ENCODE measurements around the gene ABCB11. TPM values are rescaled to one million over a fixed set of nuclear protein-coding genes. Genes with fewer than 3 reads are reported as not detected.

ABCB11 gene
- total RNA-seq, 1 experiment from 2014 or later = not detected

DNA sequence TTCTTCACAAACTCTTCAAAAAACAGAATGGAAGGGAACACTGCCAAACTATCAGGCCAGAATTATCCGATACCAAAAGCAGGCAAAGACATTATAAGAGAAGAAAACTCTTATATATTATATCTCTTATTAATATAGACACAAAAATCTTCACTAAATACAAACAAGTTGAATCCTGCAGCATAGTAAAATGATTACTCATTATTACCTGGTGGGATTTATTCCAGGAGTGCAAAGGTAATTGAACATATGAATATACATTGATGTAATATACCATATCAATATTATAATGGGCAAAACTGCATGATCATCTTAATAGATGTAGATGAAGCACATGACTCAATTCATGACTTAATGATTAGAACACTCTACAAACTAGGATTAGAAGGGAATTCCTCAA is 25.1 kb downstream of the ABCB11 start:
- H3K27ac ChIP-seq (ENCODE audit: low read depth, low read length, poor library complexity, severe bottlenecking) = no peak overlapping the region
- H3K4me3 ChIP-seq (ENCODE audit: low read depth, low read length, poor library complexity, severe bottlenecking) = no peak overlapping the region
- TF ChIP-seq, protein P1, sequence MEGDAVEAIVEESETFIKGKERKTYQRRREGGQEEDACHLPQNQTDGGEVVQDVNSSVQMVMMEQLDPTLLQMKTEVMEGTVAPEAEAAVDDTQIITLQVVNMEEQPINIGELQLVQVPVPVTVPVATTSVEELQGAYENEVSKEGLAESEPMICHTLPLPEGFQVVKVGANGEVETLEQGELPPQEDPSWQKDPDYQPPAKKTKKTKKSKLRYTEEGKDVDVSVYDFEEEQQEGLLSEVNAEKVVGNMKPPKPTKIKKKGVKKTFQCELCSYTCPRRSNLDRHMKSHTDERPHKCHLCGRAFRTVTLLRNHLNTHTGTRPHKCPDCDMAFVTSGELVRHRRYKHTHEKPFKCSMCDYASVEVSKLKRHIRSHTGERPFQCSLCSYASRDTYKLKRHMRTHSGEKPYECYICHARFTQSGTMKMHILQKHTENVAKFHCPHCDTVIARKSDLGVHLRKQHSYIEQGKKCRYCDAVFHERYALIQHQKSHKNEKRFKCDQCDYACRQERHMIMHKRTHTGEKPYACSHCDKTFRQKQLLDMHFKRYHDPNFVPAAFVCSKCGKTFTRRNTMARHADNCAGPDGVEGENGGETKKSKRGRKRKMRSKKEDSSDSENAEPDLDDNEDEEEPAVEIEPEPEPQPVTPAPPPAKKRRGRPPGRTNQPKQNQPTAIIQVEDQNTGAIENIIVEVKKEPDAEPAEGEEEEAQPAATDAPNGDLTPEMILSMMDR (conservative IDR thresholded peaks at IDR 0.05; ENCODE audit: low read depth, low read length) = no peak
- TF ChIP-seq EZH2 (IDR thresholded peaks at IDR 0.05; ENCODE audit: borderline replicate concordance, low read depth, low read length, poor library complexity, severe bottlenecking) = no peak
- ChIA-PET POLR2A (ENCODE audit: low non-redundant PET) (no interaction called here), CTCF (no interaction called here)
- H3K36me3 ChIP-seq (ENCODE audit: insufficient read depth, low read length, poor library complexity, severe bottlenecking) = no peaks in the 10 kb centered on the region
- H3K27me3 ChIP-seq (replicated peaks; ENCODE audit: insufficient read depth, low read depth, low read length, poor library complexity) = no peaks in the 10 kb centered on the region
- no peaks in the 10 kb centered on the region for H3K4me1 ChIP-seq (ENCODE audit: insufficient read depth, low read length, poor library complexity, severe bottlenecking)
- no peaks in the 10 kb centered on the region for H3K9me3 ChIP-seq (ENCODE audit: low read depth, low read length, poor library complexity, severe bottlenecking)
- BruUV-seq (replicated peaks) = no TSS peak
- DNase-seq (ENCODE audit: low spot score) = no peak
- intact Hi-C loops (cut with micrococcal nuclease; ENCODE audit: unreplicated experiment) = no loop called here

DNA sequence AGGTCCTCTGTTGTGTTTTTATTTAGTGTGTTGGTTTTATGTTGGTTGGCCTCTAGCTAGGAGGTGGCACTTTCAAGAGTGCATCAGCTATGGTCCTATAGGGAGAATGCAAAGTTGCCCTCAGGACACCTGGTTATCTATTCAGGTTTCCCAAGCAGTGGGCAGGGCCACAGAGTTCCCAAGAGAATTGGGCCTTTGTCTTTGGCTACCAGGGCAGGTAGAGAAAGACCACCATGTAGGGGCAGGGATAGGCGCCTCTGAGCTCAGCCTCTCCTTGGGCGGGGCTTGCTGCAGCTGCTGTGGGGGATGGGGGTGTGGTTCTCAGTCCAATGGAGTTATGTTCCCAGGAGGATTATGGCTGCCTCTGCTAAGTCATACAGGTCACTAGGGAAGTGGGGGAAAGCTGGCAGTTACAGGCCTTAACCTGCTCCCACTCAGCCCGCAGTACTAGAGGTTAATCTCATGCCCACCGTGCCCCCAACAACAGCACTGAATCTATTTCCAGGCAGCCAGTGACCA is 26.0 kb downstream of the ABCB11 start:
- H3K27ac ChIP-seq (ENCODE audit: low read depth, low read length, poor library complexity, severe bottlenecking) = no peak overlapping the region
- DNase-seq (ENCODE audit: low spot score) = no peak
- no peaks in the 10 kb centered on the region for H3K36me3 ChIP-seq (ENCODE audit: insufficient read depth, low read length, poor library complexity, severe bottlenecking)
- H3K4me1 ChIP-seq (ENCODE audit: insufficient read depth, low read length, poor library complexity, severe bottlenecking) = no peaks in the 10 kb centered on the region
- TF ChIP-seq EZH2 (IDR thresholded peaks at IDR 0.05; ENCODE audit: borderline replicate concordance, low read depth, low read length, poor library complexity, severe bottlenecking) = no peak
- TF ChIP-seq, protein P1 (conservative IDR thresholded peaks at IDR 0.05; ENCODE audit: low read depth, low read length) = no peak
- no peaks in the 10 kb centered on the region for H3K27me3 ChIP-seq (replicated peaks; ENCODE audit: insufficient read depth, low read depth, low read length, poor library complexity)
- no peaks in the 10 kb centered on the region for H3K9me3 ChIP-seq (ENCODE audit: low read depth, low read length, poor library complexity, severe bottlenecking)
- intact Hi-C loops (cut with micrococcal nuclease; ENCODE audit: unreplicated experiment) = no loop called here
- BruUV-seq (replicated peaks) = no TSS peak
- CTCF ChIA-PET = no interaction called here
- POLR2A ChIA-PET (ENCODE audit: low non-redundant PET) = no interaction called here
- H3K4me3 ChIP-seq (ENCODE audit: low read depth, low read length, poor library complexity, severe bottlenecking) = no peak overlapping the region

DNA sequence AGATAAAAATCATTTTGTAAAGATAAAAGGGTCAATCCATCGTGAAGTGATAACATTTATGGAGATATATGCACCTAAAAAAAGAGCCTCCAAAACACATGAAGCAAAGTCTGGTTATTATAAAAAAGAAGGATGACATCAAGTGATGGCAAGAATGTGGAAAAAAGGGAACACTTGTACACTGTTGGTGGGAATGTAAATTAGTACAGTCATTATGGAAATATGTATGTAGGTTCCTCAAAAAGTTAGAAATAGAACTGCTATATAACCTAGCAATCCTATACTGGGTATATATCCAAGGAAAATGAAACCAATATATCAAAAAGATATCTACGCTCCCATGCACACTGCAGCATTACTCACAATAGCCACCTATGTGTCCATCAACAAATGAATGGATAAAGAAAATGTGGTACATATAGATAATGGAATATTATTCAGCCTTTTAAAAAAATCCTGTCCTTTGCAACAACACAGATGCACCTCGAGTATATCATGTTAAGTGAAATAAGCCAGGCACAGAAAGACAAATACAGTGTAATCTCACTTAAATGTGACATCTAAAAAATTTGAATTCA is 28.9 kb downstream of the ABCB11 start:
- Histone ChIP-seq H3K4me1 (ENCODE audit: insufficient read depth, low read length, poor library complexity, severe bottlenecking) (no peaks in the 10 kb centered on the region), H3K27ac (ENCODE audit: low read depth, low read length, poor library complexity, severe bottlenecking) (no peak overlapping the region), H3K4me3 (ENCODE audit: low read depth, low read length, poor library complexity, severe bottlenecking) (no peak overlapping the region), H3K36me3 (ENCODE audit: insufficient read depth, low read length, poor library complexity, severe bottlenecking) (no peaks in the 10 kb centered on the region), H3K9me3 (ENCODE audit: low read depth, low read length, poor library complexity, severe bottlenecking) (no peaks in the 10 kb centered on the region), H3K27me3 (replicated peaks; ENCODE audit: insufficient read depth, low read depth, low read length, poor library complexity) (no peaks in the 10 kb centered on the region)
- no peak for DNase-seq (ENCODE audit: low spot score)
- TF ChIP-seq, protein P1 (conservative IDR thresholded peaks at IDR 0.05; ENCODE audit: low read depth, low read length) = no peak
- TF ChIP-seq EZH2 (IDR thresholded peaks at IDR 0.05; ENCODE audit: borderline replicate concordance, low read depth, low read length, poor library complexity, severe bottlenecking) = no peak
- no TSS peak for BruUV-seq (replicated peaks)
- CTCF ChIA-PET = no interaction called here
- POLR2A ChIA-PET (ENCODE audit: low non-redundant PET) = no interaction called here
- intact Hi-C loops (cut with micrococcal nuclease; ENCODE audit: unreplicated experiment) = no loop called here

Measured in A673 (cell line).